ENCODE measurements around the gene CCDC97.

Gene CCDC97

GRCh38 chr19:41352609-41353465 is 42.9 kb downstream of the CCDC97 start:
- H4K20me1 ChIP-seq (ENCODE audit: insufficient read depth, low read length), result no peaks in the 10 kb centered on the region
- H3K79me2 ChIP-seq (ENCODE audit: low read length), result peaks cover 3% of the 10 kb centered on the region; the same call in 1 of the 2 replicates
- no peaks in the 10 kb centered on the region for H3K9me2 ChIP-seq (replicated peaks; ENCODE audit: insufficient read depth, low read length)
- H3K36me3 ChIP-seq (replicated peaks; ENCODE audit: insufficient read depth, low read length), result no peaks in the 10 kb centered on the region
- TF ChIP-seq CTCF (IDR thresholded peaks at IDR 0.05; ENCODE audit: low read length) (peak; percentile 70), EZH2 (optimal IDR thresholded peaks at IDR 0.05; ENCODE audit: low read depth, low read length) (no peak), EZH2phosphoT487 (IDR thresholded peaks at IDR 0.05; ENCODE audit: low read length) (no peak)
- no peaks in the 10 kb centered on the region for H3K9me3 ChIP-seq (replicated peaks; ENCODE audit: insufficient read depth, low read length)
- peaks cover 8% of the 10 kb centered on the region; the same call in 1 of the 2 replicates for H3K4me1 ChIP-seq (ENCODE audit: low read length)
- H3F3A ChIP-seq (ENCODE audit: insufficient read depth, low read length), result peaks cover 11% of the 10 kb centered on the region
- H3K4me3 ChIP-seq (ENCODE audit: low read length), result peak overlapping the region; percentile 91
- H2AFZ ChIP-seq (ENCODE audit: low read length), result peak overlapping the region; percentile 87
- H3K9ac ChIP-seq (ENCODE audit: low read length), result peak overlapping the region; percentile 67
- H3K27ac ChIP-seq (ENCODE audit: low read length), result peak overlapping the region; percentile 32; the same call in 1 of the 2 replicates
- H3K27me3 ChIP-seq (replicated peaks; ENCODE audit: insufficient read depth, low read length), result no peaks in the 10 kb centered on the region
- peak; percentile 70 for DNase-seq
- peak overlapping the region; percentile 96 for H3K4me2 ChIP-seq (ENCODE audit: low read depth, low read length)

GRCh38 chr19:41353466-41354342 is 43.7 kb downstream of the CCDC97 start, which contains the start of gene TGFB1:
TGFB1 (minus strand) TSS chr19:41353922; CDS start chr19:41353044, 878 bp downstream.
- DNase-seq, result peak; percentile 84
- Histone ChIP-seq H3K9me2 (replicated peaks; ENCODE audit: insufficient read depth, low read length) (no peaks in the 10 kb centered on the region), H3K4me1 (ENCODE audit: low read length) (peaks cover 8% of the 10 kb centered on the region; the same call in 1 of the 2 replicates), H3K9ac (ENCODE audit: low read length) (peak within 1 kb of the TSS; percentile 67), H3F3A (ENCODE audit: insufficient read depth, low read length) (peaks cover 11% of the 10 kb centered on the region), H3K27ac (ENCODE audit: low read length) (peak within 1 kb of the TSS; percentile 32; the same call in 1 of the 2 replicates), H3K36me3 (replicated peaks; ENCODE audit: insufficient read depth, low read length) (no peaks in the 10 kb centered on the region), H2AFZ (ENCODE audit: low read length) (peak within 1 kb of the TSS; percentile 87), H3K4me2 (ENCODE audit: low read depth, low read length) (peak within 1 kb of the TSS; percentile 96), H3K27me3 (replicated peaks; ENCODE audit: insufficient read depth, low read length) (no peaks in the 10 kb centered on the region), H3K4me3 (ENCODE audit: low read length) (peak within 1 kb of the TSS; percentile 91), H3K79me2 (ENCODE audit: low read length) (peaks cover 3% of the 10 kb centered on the region; the same call in 1 of the 2 replicates), H4K20me1 (ENCODE audit: insufficient read depth, low read length) (no peaks in the 10 kb centered on the region), H3K9me3 (replicated peaks; ENCODE audit: insufficient read depth, low read length) (no peaks in the 10 kb centered on the region)
- TF ChIP-seq EZH2 (optimal IDR thresholded peaks at IDR 0.05; ENCODE audit: low read depth, low read length) (no peak), CTCF (IDR thresholded peaks at IDR 0.05; ENCODE audit: low read length) (peak; percentile 83), EZH2phosphoT487 (IDR thresholded peaks at IDR 0.05; ENCODE audit: low read length) (no peak)

GRCh38 chr19:41354343-41354953 is 44.5 kb downstream of the CCDC97 start:
- H3K4me1 ChIP-seq (ENCODE audit: low read length), result peaks cover 5% of the 10 kb centered on the region; the same call in 1 of the 2 replicates
- peak overlapping the region; percentile 96; the same call in 1 of the 2 replicates for H3K4me2 ChIP-seq (ENCODE audit: low read depth, low read length)
- no peak overlapping the region for H2AFZ ChIP-seq (ENCODE audit: low read length)
- H3K36me3 ChIP-seq (replicated peaks; ENCODE audit: insufficient read depth, low read length), result no peaks in the 10 kb centered on the region
- H3K27me3 ChIP-seq (replicated peaks; ENCODE audit: insufficient read depth, low read length), result no peaks in the 10 kb centered on the region
- H3K79me2 ChIP-seq (ENCODE audit: low read length), result peaks cover 3% of the 10 kb centered on the region; the same call in 1 of the 2 replicates
- H3K27ac ChIP-seq (ENCODE audit: low read length), result no peak overlapping the region; the same call in 1 of the 2 replicates
- DNase-seq, result no peak
- peak overlapping the region; percentile 91 for H3K4me3 ChIP-seq (ENCODE audit: low read length)
- H4K20me1 ChIP-seq (ENCODE audit: insufficient read depth, low read length), result no peaks in the 10 kb centered on the region
- H3K9me2 ChIP-seq (replicated peaks; ENCODE audit: insufficient read depth, low read length), result no peaks in the 10 kb centered on the region
- no peak for TF ChIP-seq CTCF (IDR thresholded peaks at IDR 0.05; ENCODE audit: low read length)
- TF ChIP-seq EZH2phosphoT487 (IDR thresholded peaks at IDR 0.05; ENCODE audit: low read length), result no peak
- no peak for TF ChIP-seq EZH2 (optimal IDR thresholded peaks at IDR 0.05; ENCODE audit: low read depth, low read length)
- peaks cover 6% of the 10 kb centered on the region; the same call in 1 of the 2 replicates for H3F3A ChIP-seq (ENCODE audit: insufficient read depth, low read length)
- no peak overlapping the region; the same call in 1 of the 2 replicates for H3K9ac ChIP-seq (ENCODE audit: low read length)
- H3K9me3 ChIP-seq (replicated peaks; ENCODE audit: insufficient read depth, low read length), result no peaks in the 10 kb centered on the region
